Activated T-cell treated with anti-CD3 and anti-CD28 coated beads, Interleukin-2, amount 50 U/mL, for 72 hours (primary cell): ENCODE results near the gene PCBP3. TPM values are rescaled to one million over a fixed set of nuclear protein-coding genes. Genes with fewer than 3 reads are reported as not detected.
A peak's percentile ranks its signal among the peaks of the same experiment; 100 is the strongest.
"Not testable (repeated sequence)": the region's sequence is repeated elsewhere in the genome, so short reads cannot be mapped to it uniquely, and the experiment has no call there.

ENCODE experiments used
- ATAC-seq, 2 donors: fragments of 150-1000 bp; cut with Tn5 transposase; replicated peaks in 1 of 2; 2 replicates each; pipeline ENCODE4 v1.10.0; 2021; ENCODE audit warnings: moderate library complexity in 2 of 2, mild to moderate bottlenecking in 1 of 2
- DNase-seq, 2 donors: peaks; one replicate each; pipeline ENCODE4 v3.0.0; 2021 to 2022; ENCODE audit warnings: mixed read lengths in 1 of 2
- H3K27ac Mint-ChIP-seq: one replicate; pipeline ENCODE4 v1.8.0; 2022; ENCODE audit warnings: mild to moderate bottlenecking, moderate library complexity, mixed read lengths
- H3K27me3 Mint-ChIP-seq: one replicate; pipeline ENCODE4 v1.8.0; 2022; ENCODE audit warnings: low read depth, mixed read lengths
- H3K36me3 Mint-ChIP-seq, 2 donors: one replicate each; pipeline ENCODE4 v1.8.0; 2022; ENCODE audit warnings: mixed read lengths in 2 of 2, mild to moderate bottlenecking in 1 of 2; ENCODE audit not compliant: insufficient read depth in 2 of 2
- H3K4me1 Mint-ChIP-seq: one replicate; pipeline ENCODE4 v1.8.0; 2022; ENCODE audit warnings: low read depth, mixed read lengths
- H3K4me3 Mint-ChIP-seq, 2 donors: one replicate each; pipeline ENCODE4 v1.8.0; 2022; ENCODE audit warnings: mild to moderate bottlenecking in 2 of 2, mixed read lengths in 2 of 2, moderate library complexity in 2 of 2
- H3K9me3 Mint-ChIP-seq, 2 donors: one replicate each; pipeline ENCODE4 v1.8.0; 2022; ENCODE audit warnings: mixed read lengths in 2 of 2
- total RNA-seq, 2 donors: library from RNA; stranded (reverse); gene quantifications; one replicate each; pipeline ENCODE4 v1.2.3, GENCODE V29; 2022

Gene PCBP3
- total RNA-seq, 2 donors from 2014 or later: 20.2 to 24.1 TPM

DNA sequence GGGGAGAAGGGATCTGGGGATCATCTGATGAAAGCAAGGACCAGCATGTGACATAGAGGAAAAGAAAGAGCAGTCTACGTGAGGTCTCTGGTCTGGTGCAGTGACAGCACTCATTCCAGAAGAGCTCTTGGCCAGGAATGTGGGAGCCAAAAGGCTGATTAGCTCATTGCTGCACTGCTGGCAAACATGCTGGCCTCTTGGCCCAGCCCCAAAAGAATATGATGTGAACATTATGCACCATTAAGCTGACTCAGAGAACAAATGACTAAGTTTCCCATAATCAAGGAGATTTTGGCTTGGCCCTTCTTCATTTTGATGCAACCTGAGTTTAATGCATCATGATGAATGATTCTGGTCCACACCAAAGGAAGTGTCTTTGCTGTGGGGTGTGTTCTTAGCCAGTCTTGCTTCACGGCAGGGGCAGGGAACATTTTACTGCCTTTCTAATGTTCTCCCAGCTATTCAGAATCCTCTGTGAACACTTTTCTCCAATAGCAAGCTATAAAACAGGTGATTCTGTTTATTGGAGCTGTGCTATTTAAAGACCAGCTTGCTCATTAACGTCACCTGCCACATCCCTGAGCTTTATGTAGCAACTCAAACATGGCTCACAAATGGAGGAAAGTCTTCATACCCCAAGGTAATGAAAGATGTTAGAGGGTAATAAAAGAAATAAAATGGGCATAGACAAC is 55.1 kb downstream of the PCBP3 start:
- Mint-ChIP-seq H3K9me3 (peaks cover 2 to 4% of the 10 kb centered on the region in 2 donors), H3K4me1 (peaks cover 34% of the 10 kb centered on the region), H3K36me3 (peaks cover 10 to 17% of the 10 kb centered on the region in 2 donors), H3K27ac (peak overlapping the region; percentile 91), H3K4me3 (peak overlapping the region; percentile 54 to 77), H3K27me3 (no peaks in the 10 kb centered on the region)
- DNase-seq (peak; percentile 50 to 54), ATAC-seq (peak; percentile 81 to 84)

DNA sequence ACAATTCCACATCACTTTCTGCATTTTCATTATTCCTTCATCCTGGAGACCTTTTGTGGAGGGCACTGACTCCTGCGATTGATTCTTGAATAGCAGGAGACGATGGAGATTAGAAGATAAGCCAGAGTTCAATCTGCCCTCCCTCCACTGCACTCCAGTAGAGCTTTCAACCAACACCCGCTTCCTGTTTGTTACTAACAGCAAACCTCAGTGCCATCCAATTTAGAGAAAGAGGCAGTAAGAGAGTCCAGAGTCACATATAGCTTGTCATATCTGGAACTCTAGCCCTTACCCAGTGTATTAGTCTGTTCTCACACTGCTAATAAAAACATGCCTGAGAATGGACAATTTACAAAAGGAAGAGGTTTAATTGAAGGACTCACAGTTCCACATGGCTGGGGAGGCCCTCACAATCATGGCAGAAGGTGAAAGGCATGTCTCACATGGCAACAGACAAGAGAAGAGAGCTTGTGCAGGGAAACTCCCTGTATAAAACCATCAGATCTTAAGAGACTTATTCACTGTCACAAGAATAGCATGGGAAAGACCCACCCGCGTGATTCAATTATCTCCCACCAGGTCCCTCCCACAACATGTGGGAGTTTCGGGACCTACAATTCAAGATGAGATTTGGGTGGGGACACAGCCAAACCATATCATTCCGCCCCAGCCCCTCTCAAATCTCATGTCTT is 55.9 kb downstream of the PCBP3 start:
- H3K9me3 Mint-ChIP-seq: peaks cover 2 to 4% of the 10 kb centered on the region in 2 donors
- H3K27me3 Mint-ChIP-seq: no peaks in the 10 kb centered on the region
- peak; percentile 75 to 83 for ATAC-seq
- H3K4me1 Mint-ChIP-seq: peaks cover 34% of the 10 kb centered on the region
- H3K4me3 Mint-ChIP-seq: peak overlapping the region; percentile 54 to 77
- DNase-seq: peak; percentile 18 to 45
- peak overlapping the region; percentile 91 for H3K27ac Mint-ChIP-seq
- peaks cover 10 to 17% of the 10 kb centered on the region in 2 donors for H3K36me3 Mint-ChIP-seq

DNA sequence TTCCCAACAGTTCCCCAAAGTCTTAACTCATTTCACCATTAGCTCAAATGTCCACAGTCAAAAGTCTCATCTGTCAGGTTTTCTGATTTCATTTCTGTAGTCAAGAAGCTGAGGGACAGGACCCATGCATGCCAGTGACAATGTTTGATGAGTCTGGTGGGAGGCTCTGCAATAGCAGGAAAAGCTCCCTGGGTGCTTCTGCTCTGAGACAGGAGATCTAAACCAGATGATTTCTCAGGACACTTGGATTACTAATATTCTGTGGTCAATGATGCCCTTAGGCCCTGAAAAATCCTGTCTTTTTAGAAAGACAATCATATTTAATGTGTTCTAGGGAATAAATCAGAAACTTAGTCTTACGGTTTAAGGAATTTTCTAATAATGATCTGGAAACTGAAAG is 56.4 kb downstream of the PCBP3 start:
- Mint-ChIP-seq H3K27ac (peak overlapping the region; percentile 91), H3K27me3 (no peaks in the 10 kb centered on the region), H3K4me1 (peaks cover 34% of the 10 kb centered on the region), H3K4me3 (peak overlapping the region; percentile 27 to 77), H3K36me3 (peaks cover 10 to 17% of the 10 kb centered on the region in 2 donors), H3K9me3 (peaks cover 2 to 4% of the 10 kb centered on the region in 2 donors)
- ATAC-seq (peak in 1 of 2 donors; percentile 26), DNase-seq (no peak)

DNA sequence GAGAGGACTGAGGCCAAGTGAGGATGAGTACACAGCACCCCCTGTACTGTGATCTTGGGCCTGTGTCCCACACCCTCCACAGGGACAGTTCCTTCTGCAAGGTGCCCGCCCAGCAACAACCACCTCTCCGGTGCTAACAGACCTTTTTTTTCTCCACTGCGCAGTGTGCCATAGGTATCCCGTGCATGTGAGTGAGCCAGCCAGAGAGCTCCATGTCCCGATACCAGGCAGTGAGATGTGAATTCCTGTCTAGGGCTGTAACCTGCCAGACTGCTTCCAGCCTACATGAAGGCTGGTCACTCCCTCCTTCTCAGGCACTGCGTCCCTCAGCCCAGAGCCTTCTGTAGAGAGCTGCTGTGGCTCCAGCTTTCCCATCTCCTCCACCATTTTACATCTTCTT is 56.9 kb downstream of the PCBP3 start:
- no peak for ATAC-seq
- Mint-ChIP-seq H3K27ac (no peak overlapping the region), H3K4me3 (no peak overlapping the region), H3K36me3 (peaks cover 10 to 17% of the 10 kb centered on the region in 2 donors), H3K9me3 (peaks cover 2 to 4% of the 10 kb centered on the region in 2 donors), H3K4me1 (peaks cover 34% of the 10 kb centered on the region), H3K27me3 (no peaks in the 10 kb centered on the region)
- DNase-seq: no peak

DNA sequence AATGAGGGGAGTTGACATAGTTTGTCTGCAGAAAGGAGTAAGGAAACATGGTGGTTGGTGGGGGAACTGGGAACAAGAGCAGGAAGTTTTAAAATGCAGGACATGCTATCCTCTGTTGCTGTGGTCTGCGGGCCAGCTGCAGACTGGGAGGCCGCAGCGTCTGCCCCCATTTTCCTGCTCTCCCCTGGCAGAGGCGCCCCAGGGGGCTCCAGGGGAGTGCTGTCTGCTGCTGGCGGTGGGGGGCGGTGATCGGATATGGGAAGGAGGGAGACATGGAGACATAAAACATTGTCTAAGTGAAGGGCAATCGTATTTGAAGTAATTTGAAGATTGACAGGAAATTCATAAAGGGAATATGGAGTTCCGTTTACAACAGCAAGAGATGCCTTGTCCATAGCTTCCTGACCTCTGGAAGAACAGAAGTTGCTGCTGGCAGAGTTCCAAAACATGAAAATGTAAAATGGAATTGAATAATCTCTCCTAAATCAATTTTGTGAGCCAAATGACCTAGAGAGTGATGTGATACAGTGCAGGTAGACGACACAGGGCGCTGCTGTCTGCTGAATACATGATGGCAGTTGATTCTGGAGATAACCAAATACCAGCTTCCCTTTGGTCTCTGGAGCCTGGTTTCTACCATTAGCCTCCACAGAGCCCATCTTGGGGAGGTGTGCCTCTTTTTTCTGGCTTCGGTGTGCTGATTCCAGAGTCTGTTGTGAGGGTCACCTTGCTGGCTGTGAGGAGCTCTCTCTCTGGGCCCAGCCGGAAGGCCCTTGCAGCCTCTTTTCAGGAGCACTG is 61.0 kb downstream of the PCBP3 start:
- Mint-ChIP-seq H3K4me1 (peaks cover 26% of the 10 kb centered on the region), H3K27me3 (no peaks in the 10 kb centered on the region), H3K27ac (no peak overlapping the region), H3K36me3 (peaks cover 6 to 11% of the 10 kb centered on the region in 2 donors), H3K9me3 (peaks cover under 1 to 2% of the 10 kb centered on the region in 2 donors), H3K4me3 (no peak overlapping the region)
- no peak for DNase-seq
- ATAC-seq: no peak

DNA sequence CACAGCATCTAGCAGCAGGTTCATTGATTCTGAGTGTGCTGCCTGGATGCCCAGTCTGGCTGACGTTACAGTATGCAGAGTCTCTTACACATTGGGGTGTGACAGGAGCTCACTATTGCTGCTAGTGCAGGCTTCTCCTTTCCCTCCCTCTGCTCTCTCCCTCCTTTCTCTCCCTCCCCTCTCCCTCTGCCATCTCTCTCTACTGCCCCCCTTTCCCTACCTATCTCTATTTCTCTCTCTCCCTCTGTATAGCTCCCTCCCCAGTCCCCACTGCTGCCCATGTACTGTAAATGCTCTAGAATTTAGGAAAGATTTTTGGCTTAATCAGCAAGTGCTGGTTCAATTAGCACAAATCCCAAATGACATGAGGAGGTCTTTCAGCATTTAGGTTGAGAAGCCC is 62.8 kb downstream of the PCBP3 start:
- DNase-seq (no peak), ATAC-seq (no peak)
- Mint-ChIP-seq H3K36me3 (no peaks in the 10 kb centered on the region), H3K27ac (no peak overlapping the region), H3K4me3 (no peak overlapping the region), H3K4me1 (peaks cover 15% of the 10 kb centered on the region), H3K9me3 (peaks cover 0 to 2% of the 10 kb centered on the region in 2 donors), H3K27me3 (no peaks in the 10 kb centered on the region)

DNA sequence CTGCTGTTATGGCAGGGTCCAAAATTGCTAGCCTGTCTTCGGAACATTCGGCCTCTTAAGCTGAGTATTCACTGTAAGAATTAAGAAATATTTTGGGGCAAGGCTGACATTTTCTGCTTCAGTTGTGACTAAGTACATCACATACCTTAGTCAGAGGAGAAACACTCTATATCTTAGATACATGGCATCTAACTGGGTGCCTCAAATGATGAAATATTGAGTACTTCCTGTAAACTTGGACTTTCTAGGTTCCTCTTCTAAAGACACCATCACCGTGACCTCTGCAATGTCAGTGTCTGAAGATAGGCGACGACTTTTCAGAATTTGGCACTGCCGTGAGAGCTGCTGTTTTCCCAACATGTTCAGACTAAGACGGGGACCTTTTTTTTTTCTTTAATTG is 65.6 kb downstream of the PCBP3 start:
- Mint-ChIP-seq H3K4me3 (no peak overlapping the region), H3K36me3 (peaks cover 3 to 10% of the 10 kb centered on the region in 2 donors), H3K27ac (no peak overlapping the region), H3K27me3 (no peaks in the 10 kb centered on the region), H3K9me3 (peaks cover 2 to 5% of the 10 kb centered on the region in 2 donors), H3K4me1 (peaks cover 15% of the 10 kb centered on the region)
- no peak for DNase-seq
- peak; percentile 25 to 35 for ATAC-seq

DNA sequence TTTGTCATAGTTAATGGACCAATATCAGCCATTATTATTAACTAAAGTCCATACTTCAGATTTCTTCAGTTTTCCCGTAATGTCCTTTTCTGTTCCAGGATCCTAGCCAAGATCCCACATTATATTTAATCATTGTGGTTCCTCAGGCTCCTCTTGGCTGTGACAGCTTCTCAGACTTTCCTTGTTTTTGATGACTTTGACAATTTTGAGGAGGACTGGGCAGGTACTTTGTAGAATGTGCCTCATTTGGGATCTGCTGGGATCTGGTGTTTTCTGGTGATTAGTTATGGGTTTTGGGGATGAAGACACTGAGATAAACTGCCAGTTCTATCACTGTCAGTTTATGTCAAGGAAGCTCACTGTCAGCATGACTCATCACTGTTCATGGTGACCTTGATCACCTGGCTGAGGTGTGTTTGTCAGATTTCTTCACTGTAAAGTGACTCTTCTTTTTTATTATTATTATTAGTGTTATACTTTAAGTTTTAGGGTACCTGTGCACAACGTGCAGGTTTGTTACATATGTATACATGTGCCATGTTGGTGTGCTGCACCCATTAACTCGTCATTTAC is 66.3 kb downstream of the PCBP3 start:
- ATAC-seq (no peak), DNase-seq (no peak)
- no peaks in the 10 kb centered on the region for H3K27me3 Mint-ChIP-seq
- H3K27ac Mint-ChIP-seq: peak overlapping the region; percentile 4
- peaks cover 3 to 10% of the 10 kb centered on the region in 2 donors for H3K36me3 Mint-ChIP-seq
- peaks cover 15% of the 10 kb centered on the region for H3K4me1 Mint-ChIP-seq
- no peak overlapping the region for H3K4me3 Mint-ChIP-seq
- H3K9me3 Mint-ChIP-seq: peaks cover 2 to 5% of the 10 kb centered on the region in 2 donors

DNA sequence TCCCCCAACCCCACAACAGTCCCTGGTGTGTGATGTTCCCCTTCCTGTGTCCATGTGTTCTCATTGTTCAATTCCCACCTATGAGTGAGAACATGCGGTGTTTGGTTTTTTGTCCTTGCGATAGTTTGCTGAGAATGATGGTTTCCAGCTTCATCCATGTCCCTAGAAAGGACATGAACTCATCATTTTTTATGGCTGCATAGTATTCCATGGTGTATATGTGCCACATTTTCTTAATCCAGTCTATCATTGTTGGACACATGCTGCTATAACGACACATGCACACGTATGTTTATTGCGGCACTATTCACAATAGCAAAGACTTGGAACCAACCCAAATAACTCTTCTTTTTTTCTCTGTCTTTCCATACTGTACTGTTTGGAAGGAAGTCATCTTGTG is 66.8 kb downstream of the PCBP3 start:
- H3K27me3 Mint-ChIP-seq: not testable (repeated sequence)

DNA sequence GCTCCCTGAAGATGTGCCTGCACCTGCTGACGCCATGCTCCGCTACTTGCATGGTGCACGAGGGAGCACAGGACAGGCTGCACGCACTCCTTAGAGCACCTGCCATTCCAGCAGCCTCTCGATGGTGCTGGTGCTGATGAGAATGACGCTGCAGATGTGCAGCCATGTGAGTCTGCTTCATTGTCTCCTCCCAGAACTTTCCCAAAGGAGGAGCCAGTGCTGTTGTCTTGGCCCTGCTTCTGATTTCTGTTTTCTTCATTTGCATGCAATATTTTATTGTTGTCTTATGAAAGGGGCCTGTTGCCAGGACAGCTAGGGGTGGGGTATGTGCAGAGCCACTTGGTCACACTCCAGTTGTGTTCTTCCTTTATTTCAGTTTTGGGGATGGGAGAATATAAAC is 70.1 kb downstream of the PCBP3 start:
- Mint-ChIP-seq H3K9me3 (peaks cover 3 to 6% of the 10 kb centered on the region in 2 donors), H3K27me3 (peaks cover 3% of the 10 kb centered on the region), H3K36me3 (peaks cover 3 to 14% of the 10 kb centered on the region in 2 donors), H3K4me1 (peaks cover 26% of the 10 kb centered on the region), H3K4me3 (no peak overlapping the region), H3K27ac (no peak overlapping the region)
- ATAC-seq (no peak), DNase-seq (no peak)

More for the DNA sequence above, 66.8 kb downstream of the PCBP3 start:
- not testable (repeated sequence) for H3K9me3 Mint-ChIP-seq, ATAC-seq, H3K4me3 Mint-ChIP-seq, H3K27ac Mint-ChIP-seq, DNase-seq
- Mint-ChIP-seq H3K4me1 (peaks cover 15% of the 10 kb centered on the region), H3K36me3 (peaks cover 3 to 10% of the 10 kb centered on the region in 2 donors)

DNA sequence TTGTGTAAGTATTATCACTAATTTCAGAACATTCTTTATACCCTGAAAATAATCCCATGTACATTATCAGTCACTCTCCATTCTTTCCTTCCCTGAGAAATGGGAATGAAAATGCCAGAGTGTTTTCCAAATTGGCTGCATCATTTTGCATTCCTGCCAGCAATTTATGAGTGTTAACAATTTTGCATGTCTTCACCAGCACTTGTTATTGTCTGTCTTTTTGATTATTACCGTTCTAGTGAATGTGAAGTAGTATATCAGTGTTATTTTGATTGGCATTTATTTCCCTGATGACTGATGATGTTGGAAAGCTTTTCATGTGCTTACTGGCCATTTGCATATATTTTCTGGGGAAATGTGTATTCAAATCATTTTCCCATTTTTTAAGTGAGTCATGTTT is 71.9 kb downstream of the PCBP3 start:
- ATAC-seq (no peak), DNase-seq (no peak)
- Mint-ChIP-seq H3K36me3 (peaks cover 3 to 14% of the 10 kb centered on the region in 2 donors), H3K4me1 (peaks cover 23% of the 10 kb centered on the region), H3K4me3 (no peak overlapping the region), H3K27me3 (peaks cover 7% of the 10 kb centered on the region), H3K9me3 (peaks cover 3 to 6% of the 10 kb centered on the region in 2 donors), H3K27ac (no peak overlapping the region)

DNA sequence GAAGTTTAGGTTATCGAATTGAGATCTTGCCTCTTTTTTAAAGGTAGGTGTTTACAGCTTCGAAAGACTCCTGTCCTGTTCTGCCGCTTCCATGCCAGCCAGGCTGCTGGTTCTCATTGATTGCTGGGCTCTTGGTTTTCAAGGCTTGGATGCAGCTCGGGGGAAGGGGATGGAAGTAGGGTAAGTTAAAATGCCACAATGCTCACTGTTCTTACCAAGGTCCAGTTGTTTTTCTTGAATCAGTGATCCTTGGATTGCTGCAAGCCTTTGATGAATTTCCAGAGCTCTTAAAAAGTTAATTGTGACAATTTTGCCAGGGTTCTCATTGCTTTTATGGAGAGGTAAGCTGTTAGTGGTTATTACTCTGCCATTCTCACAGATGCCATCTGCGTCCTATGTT is 74.9 kb downstream of the PCBP3 start:
- peaks cover 7% of the 10 kb centered on the region for H3K27me3 Mint-ChIP-seq
- H3K9me3 Mint-ChIP-seq: peaks cover 1 to 4% of the 10 kb centered on the region in 2 donors
- no peak overlapping the region for H3K27ac Mint-ChIP-seq
- DNase-seq: no peak
- peaks cover under 1 to 7% of the 10 kb centered on the region in 2 donors for H3K36me3 Mint-ChIP-seq
- no peak for ATAC-seq
- H3K4me1 Mint-ChIP-seq: peaks cover 29% of the 10 kb centered on the region
- no peak overlapping the region for H3K4me3 Mint-ChIP-seq
